ENCODE measurements around the gene ARL15. TPM values are rescaled to one million over a fixed set of nuclear protein-coding genes. Genes with fewer than 3 reads are reported as not detected.

The ARL15 gene
- total and polyA plus RNA-seq, 2 donors (not counting 3 experiments of a cell fraction or from before 2014, with no cell fraction given) = 11.9 to 24.4 TPM

GRCh38 chr5:54273715-54274114 lies 36.7 kb downstream of the ARL15 start:
- FAIRE-seq = no peak
- dilution Hi-C loops (cut with MboI; ENCODE audit: extremely low pct_ligation_motif_present, low sequenced_read_pairs) = no loop called here
- POLR2A ChIA-PET = no interaction called here

More at GRCh38 chr5:54273715-54274114, 36.7 kb downstream of the ARL15 start:
- Histone ChIP-seq H3K4me2 (ENCODE audit: insufficient read depth, low read length) (no peak overlapping the region), H3K36me3 (ENCODE audit: control insufficient read depth in 2 of 2, extremely low read depth in 1 of 2, insufficient read depth in 2 of 2, low read length in 2 of 2) (no peaks in the 10 kb centered on the region), H3K9me3 (replicated peaks; ENCODE audit: control insufficient read depth, insufficient read depth, low read length) (no peaks in the 10 kb centered on the region), H3K79me2 (ENCODE audit: control insufficient read depth, insufficient read depth, low read length) (no peaks in the 10 kb centered on the region), H3K27ac (ENCODE audit: insufficient read depth, low read depth, low read length) (no peak overlapping the region), H3K4me1 (ENCODE audit: control insufficient read depth, extremely low read depth, insufficient read depth, low read length) (no peaks in the 10 kb centered on the region), H3K9ac (replicated peaks; ENCODE audit: extremely low read depth, insufficient read depth, low read length) (no peak overlapping the region), H2AFZ (ENCODE audit: low read depth, low read length) (no peak overlapping the region), H3K9me1 (replicated peaks; ENCODE audit: control insufficient read depth, extremely low read depth, insufficient read depth, low read length) (peaks cover 2% of the 10 kb centered on the region), H3K27me3 (ENCODE audit: control insufficient read depth in 2 of 2, insufficient read depth in 2 of 2, low read length in 2 of 2) (no peaks in the 10 kb centered on the region), H3K4me3 (replicated peaks in 1 of 3; ENCODE audit: insufficient read depth in 1 of 3, low read depth in 1 of 3, low read length in 3 of 3) (no peak overlapping the region), H4K20me1 (replicated peaks; ENCODE audit: control insufficient read depth, extremely low read depth, insufficient read depth, low read length) (no peaks in the 10 kb centered on the region)
- DNase-seq (ENCODE audit: low read depth, low spot score) = no peak
- TF ChIP-seq GATA2 (IDR thresholded peaks at IDR 0.05; ENCODE audit: insufficient read depth, insufficient read length, low read depth, low read length) = no peak
- no peak for TF ChIP-seq MYC (IDR thresholded peaks at IDR 0.05; ENCODE audit: low read depth, low read length)
- no peak for TF ChIP-seq FOS (IDR thresholded peaks at IDR 0.05; ENCODE audit: borderline replicate concordance, insufficient read depth, low read length)
- no peak for TF ChIP-seq POLR2AphosphoS5 (IDR thresholded peaks at IDR 0.05; ENCODE audit: insufficient read depth, low read depth, low read length)
- TF ChIP-seq EZH2 (IDR thresholded peaks at IDR 0.05; ENCODE audit: borderline replicate concordance, low read depth, low read length, severe bottlenecking) = no peak
- no peak for TF ChIP-seq CTCF (IDR thresholded peaks at IDR 0.05; ENCODE audit: extremely low read depth in 1 of 2, insufficient read depth in 1 of 2, low read depth in 1 of 2, low read length in 2 of 2)
- TF ChIP-seq JUN (IDR thresholded peaks at IDR 0.05; ENCODE audit: borderline replicate concordance, insufficient read depth, insufficient read length, low read depth) = no peak
- TF ChIP-seq MAX (IDR thresholded peaks at IDR 0.05; ENCODE audit: insufficient read depth, insufficient read length) = no peak
- TF ChIP-seq POLR2A (IDR thresholded peaks at IDR 0.05; ENCODE audit: low read depth, low read length) = no peak
- intact Hi-C loops (cut with micrococcal nuclease) = no loop called here
- BruUV-seq (replicated peaks) = no TSS peak
- CTCF ChIA-PET = no interaction called here

Measured in endothelial cell of umbilical vein (primary cell).